Omental fat pad (tissue), 4 donors: ENCODE results near the gene NCAM1. TPM values are rescaled to one million over a fixed set of nuclear protein-coding genes. Genes with fewer than 3 reads are reported as not detected.

Experiments
- ATAC-seq: fragments of 150-250 bp; one replicate; pipeline ENCODE4 v1.9.1; 2016; ENCODE audit warnings: mild to moderate bottlenecking, moderate library complexity; ENCODE audit not compliant: low FRiP score
- DNase-seq: peaks from one replicate; pipeline ENCODE4 v3.0.0-alpha.2; 2019; ENCODE audit warnings: low spot score
- CTCF ChIP-seq, 3 donors: fragments of 450-650 bp; IDR thresholded peaks; one replicate each; pipeline ENCODE4 v1.5.1; 2016 to 2017; ENCODE audit warnings: antibody characterized with exemption in 3 of 3, mild to moderate bottlenecking in 3 of 3, moderate library complexity in 2 of 3
- total RNA-seq, 4 donors: library from RNA; depleted of rRNA; stranded (reverse); fragments of >200 nt; gene quantifications; one replicate each; pipeline ENCODE4 v1.1.0, GENCODE V29; 2016

The NCAM1 gene
- total RNA-seq, 4 donors from 2014 or later: 3.8 to 10.9 (median 7.9) TPM

- no peak for ATAC-seq
- TF ChIP-seq CTCF (IDR thresholded peaks at IDR 0.05): no peak
- DNase-seq: no peak
Observed at GRCh38 chr11:113201054-113201818, 240.0 kb downstream of the NCAM1 start.

GRCh38 chr11:113202431-113202830, 241.2 kb downstream of the NCAM1 start:
- no peak for TF ChIP-seq CTCF (IDR thresholded peaks at IDR 0.05)
- ATAC-seq (no peak), DNase-seq (no peak)

GRCh38 chr11:113203141-113203753, 242.0 kb downstream of the NCAM1 start:
- TF ChIP-seq CTCF (IDR thresholded peaks at IDR 0.05): no peak
- DNase-seq (no peak), ATAC-seq (no peak)

GRCh38 chr11:113204280-113204679, 243.1 kb downstream of the NCAM1 start:
- DNase-seq (no peak), ATAC-seq (no peak)
- no peak for TF ChIP-seq CTCF (IDR thresholded peaks at IDR 0.05)

GRCh38 chr11:113213549-113213948, 252.3 kb downstream of the NCAM1 start:
- no peak for TF ChIP-seq CTCF (IDR thresholded peaks at IDR 0.05)
- no peak for ATAC-seq
- no peak for DNase-seq

GRCh38 chr11:113222241-113222640, 261.0 kb downstream of the NCAM1 start:
- ATAC-seq: no peak
- TF ChIP-seq CTCF (IDR thresholded peaks at IDR 0.05): no peak
- DNase-seq: no peak

- no peak for ATAC-seq
- no peak for DNase-seq
- no peak for TF ChIP-seq CTCF (IDR thresholded peaks at IDR 0.05)
Observed at GRCh38 chr11:113234888-113235287, 273.7 kb downstream of the NCAM1 start.
